D341Med (cell line): ENCODE measurements around the gene GDI1.
A peak's percentile ranks its signal among the peaks of the same experiment; 100 is the strongest.

Experiments used
- DNase-seq: peaks from one replicate; pipeline ENCODE4 v3.0.0; 2012; ENCODE audit warnings: low spot score

GDI1 gene

GRCh38 chrX:154437971-154438893, 1.3 kb downstream of the GDI1 start:
- no peak for DNase-seq

- DNase-seq, result no peak
These were observed 2.9 kb downstream of the GDI1 start for GRCh38 chrX:154439841-154440240.

- DNase-seq, result no peak
These were observed 3.8 kb downstream of the GDI1 start for GRCh38 chrX:154440623-154441357.

GRCh38 chrX:154441564-154441963, 4.6 kb downstream of the GDI1 start:
- DNase-seq, result no peak

- no peak for DNase-seq
These were observed 5.2 kb downstream of the GDI1 start for GRCh38 chrX:154441984-154442707.

GRCh38 chrX:154443479-154443910, 6.5 kb downstream of the GDI1 start:
- peak; percentile 20 for DNase-seq

GRCh38 chrX:154443992-154444754, 7.2 kb downstream of the GDI1 start, which contains the start of gene FAM50A:
TSS of gene FAM50A (plus strand) at chrX:154444141. CDS start at chrX:154444236, 95 bp downstream.
- DNase-seq, result peak; percentile 91

- DNase-seq, result no peak
These were observed 7.8 kb downstream of the GDI1 start for GRCh38 chrX:154444755-154445246.

- DNase-seq, result no peak
These were observed 8.8 kb downstream of the GDI1 start for GRCh38 chrX:154445776-154446175.

GRCh38 chrX:154446430-154446829, 9.5 kb downstream of the GDI1 start:
- DNase-seq, result no peak

- DNase-seq, result no peak
These were observed 11.5 kb downstream of the GDI1 start for GRCh38 chrX:154448484-154448883.

- no peak for DNase-seq
These were observed 12.7 kb downstream of the GDI1 start for GRCh38 chrX:154449618-154450017.

- no peak for DNase-seq
These were observed 13.4 kb downstream of the GDI1 start for GRCh38 chrX:154450312-154450711.

GRCh38 chrX:154452823-154453222, 15.9 kb downstream of the GDI1 start:
- no peak for DNase-seq

GRCh38 chrX:154457491-154458115, 20.6 kb downstream of the GDI1 start:
- DNase-seq, result peak; percentile 90

GRCh38 chrX:154458116-154458953, 21.4 kb downstream of the GDI1 start, which contains the start of gene PLXNA3:
TSS of gene PLXNA3 (plus strand) at chrX:154458281. CDS start at chrX:154460184, 1,903 bp downstream.
- peak; percentile 89 for DNase-seq

- peak; percentile 78 for DNase-seq
These were observed 22.2 kb downstream of the GDI1 start for GRCh38 chrX:154458954-154459778.

- DNase-seq, result peak; percentile 43
These were observed 22.9 kb downstream of the GDI1 start for GRCh38 chrX:154459832-154460231.

- no peak for DNase-seq
These were observed 23.4 kb downstream of the GDI1 start for GRCh38 chrX:154460326-154460725.
